GM12873 (cell line): ENCODE results near the gene CPLX1.

ENCODE experiments used
- TF ChIP-seq, protein P1 (sequence below): IDR thresholded peaks from 2 replicates; pipeline ENCODE4 v1.5.1; 2012; ENCODE audit warnings: low read depth, mild to moderate bottlenecking, moderate library complexity, low read length, control low read depth; ENCODE audit not compliant: insufficient read depth; ENCODE audit errors: missing control alignments

CPLX1 gene

DNA sequence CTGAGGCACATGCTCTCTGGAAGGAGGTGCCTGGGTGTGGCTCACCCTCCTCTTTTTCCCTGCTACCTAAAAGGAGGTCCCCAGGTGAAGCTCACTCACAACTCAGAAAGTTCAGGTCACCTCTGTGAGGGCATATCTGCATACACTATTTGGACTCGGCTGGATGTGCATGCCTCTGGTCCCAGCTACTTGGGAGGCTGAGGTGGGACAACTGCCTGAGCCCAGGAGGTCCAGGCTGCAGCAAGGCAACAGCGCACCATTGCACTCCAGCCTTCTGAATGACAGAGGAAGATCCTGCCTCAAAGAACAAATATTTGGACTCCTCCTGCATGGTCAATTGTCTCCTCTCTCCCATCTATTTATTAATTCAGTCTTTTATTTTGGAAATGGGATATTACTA is 46.4 kb downstream of the CPLX1 start:
- TF ChIP-seq, protein P1, sequence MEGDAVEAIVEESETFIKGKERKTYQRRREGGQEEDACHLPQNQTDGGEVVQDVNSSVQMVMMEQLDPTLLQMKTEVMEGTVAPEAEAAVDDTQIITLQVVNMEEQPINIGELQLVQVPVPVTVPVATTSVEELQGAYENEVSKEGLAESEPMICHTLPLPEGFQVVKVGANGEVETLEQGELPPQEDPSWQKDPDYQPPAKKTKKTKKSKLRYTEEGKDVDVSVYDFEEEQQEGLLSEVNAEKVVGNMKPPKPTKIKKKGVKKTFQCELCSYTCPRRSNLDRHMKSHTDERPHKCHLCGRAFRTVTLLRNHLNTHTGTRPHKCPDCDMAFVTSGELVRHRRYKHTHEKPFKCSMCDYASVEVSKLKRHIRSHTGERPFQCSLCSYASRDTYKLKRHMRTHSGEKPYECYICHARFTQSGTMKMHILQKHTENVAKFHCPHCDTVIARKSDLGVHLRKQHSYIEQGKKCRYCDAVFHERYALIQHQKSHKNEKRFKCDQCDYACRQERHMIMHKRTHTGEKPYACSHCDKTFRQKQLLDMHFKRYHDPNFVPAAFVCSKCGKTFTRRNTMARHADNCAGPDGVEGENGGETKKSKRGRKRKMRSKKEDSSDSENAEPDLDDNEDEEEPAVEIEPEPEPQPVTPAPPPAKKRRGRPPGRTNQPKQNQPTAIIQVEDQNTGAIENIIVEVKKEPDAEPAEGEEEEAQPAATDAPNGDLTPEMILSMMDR, result no peak

DNA sequence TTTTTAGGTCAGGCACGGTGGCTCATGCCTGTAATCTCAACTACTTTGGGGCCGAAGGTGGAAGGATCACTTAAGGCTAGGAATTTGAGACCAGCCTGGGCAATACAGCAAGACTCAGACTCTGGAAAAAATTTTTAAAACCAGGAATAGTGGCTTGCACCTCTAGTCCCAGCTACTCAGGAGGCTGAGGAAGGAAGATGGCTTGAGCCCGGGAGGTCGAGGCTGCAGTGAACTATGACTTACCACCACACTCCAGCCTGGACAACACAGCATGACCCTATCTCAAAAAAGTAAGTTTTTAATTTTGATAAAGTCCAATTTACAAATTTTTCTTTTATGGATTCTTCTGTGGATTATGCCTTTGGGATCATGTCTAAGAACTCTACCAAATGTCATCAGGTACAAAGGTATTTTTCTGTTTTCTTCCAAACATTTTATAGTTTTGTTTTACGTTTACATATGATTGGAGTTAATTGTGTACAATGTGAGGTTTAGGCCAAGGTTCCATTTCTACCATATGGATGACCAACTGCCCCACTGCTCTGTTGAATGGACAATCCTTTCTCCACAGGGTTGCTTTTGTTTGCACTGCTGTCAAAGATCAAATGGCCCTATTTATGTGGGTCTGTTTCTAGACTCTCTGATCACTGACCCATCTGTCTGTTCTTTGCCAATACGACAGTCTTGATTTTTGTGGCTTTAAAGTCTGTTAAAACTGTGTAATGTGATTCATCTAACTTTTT is 48.2 kb downstream of the CPLX1 start:
- TF ChIP-seq, protein P1, result no peak

DNA sequence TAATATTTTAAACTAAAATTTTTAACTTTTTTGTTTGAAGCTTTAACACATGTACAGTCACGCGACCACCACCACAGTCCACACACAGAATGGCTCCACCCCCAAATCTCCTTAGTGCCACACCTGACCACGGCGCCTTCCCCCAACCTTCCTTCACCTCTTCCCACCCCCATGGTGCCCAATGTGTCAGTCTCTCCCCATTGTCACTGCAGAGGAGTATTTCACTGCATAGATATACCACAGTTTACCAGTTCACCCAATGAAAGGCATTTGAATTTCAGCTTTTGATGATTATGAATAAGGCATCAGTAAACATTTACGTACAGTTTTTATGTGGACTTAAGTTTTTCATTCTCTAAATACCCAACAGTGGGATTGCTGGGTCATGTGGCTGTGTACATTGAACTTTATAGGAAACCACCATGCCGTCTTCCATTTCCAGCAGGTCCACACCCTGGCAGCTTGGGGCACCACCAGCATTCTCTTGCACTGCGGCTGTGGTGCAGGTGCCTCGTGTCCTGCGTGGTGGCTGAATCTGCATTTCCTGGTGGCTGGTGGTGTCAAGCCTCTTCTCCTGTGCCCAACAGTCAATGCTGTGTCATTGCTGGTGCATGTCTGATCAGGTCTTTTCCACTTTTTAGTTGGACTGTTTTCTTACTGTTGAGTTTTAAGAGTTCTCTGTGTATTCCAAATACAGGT is 49.0 kb downstream of the CPLX1 start:
- TF ChIP-seq, protein P1, result no peak

DNA sequence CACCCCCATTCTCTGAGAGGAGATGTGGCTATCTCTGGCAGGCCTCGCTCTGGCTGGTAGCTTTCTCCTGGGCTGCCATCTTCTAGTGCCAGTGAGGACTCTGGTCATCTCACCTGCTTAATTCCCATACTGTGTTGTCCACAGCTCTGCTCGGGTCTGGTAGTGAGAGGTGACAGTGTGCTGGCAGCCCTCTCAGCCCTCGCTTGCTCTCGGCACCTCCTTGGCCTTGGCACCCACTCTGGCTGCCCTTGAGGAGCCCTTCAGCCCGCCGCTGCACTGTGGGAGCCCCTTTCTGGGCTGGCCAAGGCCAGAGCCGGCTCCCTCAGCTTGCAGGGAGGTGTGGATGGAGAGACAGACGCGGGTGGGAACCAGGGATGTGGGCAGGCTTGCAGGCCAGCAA is 52.7 kb downstream of the CPLX1 start:
- TF ChIP-seq, protein P1, result no peak

DNA sequence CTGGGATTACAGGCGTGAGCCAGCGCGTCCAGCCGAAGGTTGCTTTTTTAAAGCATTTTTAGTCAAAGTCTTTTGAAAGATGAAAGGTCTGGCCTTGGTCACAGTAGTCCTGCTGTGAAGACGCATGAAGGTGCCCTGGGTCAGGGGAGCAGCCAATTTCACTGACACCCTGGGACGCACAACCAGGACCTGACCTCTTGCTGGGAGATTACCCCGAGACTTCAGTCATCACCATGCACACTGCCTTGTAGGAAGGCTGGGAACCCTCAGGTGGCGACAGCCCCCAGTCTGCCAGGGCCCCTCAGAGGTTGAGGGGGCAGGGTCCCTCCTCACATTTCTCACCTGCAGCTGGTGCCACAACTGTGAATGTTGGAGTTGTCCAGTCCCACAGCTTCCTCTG is 53.2 kb downstream of the CPLX1 start:
- TF ChIP-seq, protein P1, result no peak

DNA sequence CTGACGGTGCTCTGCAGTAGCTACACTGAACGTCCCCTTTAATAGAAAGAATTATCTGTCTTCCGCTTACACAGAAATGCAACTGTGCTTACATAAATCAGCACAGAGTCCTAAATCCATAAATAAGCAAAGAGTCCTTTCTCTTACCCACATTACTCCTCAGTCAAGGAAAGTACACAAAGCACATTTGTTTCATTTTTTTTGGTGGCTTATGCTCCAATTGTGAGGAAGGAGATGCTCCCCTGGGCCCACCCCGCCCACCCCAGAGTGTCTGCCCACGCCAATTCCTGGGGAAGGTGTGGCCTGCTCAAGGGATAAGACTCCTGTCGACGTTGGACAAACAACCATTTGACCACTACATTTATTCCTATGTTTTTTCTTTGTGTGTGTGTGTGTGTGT is 53.8 kb downstream of the CPLX1 start:
- TF ChIP-seq, protein P1, result no peak

DNA sequence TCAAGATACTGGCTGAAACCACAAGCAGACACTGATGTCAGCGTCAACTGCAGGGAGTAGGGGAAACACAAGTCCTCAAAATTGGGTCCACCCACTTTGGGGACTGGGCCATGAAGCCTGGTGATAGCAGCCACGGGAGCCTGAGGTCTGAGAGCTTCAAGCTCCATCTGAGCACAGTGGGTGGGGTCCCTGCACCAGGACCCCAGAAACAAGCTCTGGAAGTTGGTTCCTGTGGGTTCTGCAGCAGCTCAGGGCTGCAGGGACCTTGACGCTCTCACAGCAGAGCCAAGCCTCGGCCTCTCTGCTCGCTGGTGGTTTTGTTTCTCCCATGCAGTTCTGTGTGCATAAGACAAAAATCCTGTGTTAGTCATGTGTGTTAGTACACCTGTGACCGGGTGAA is 54.5 kb downstream of the CPLX1 start:
- TF ChIP-seq, protein P1, result no peak
